Gastroesophageal sphincter (tissue), 3 donors: ENCODE measurements around the gene TM4SF5.

Experiments used
- POLR2A ChIP-seq, 2 donors: fragments of 450-650 bp; IDR thresholded peaks; one replicate each; pipeline ENCODE4 v1.6.1; 2017; ENCODE audit warnings: antibody characterized with exemption in 2 of 2, mild to moderate bottlenecking in 2 of 2, moderate library complexity in 1 of 2
- TF ChIP-seq, protein P1 (sequence below), 4 experiments: fragments of 200-600 bp in 2 of 4; fragments of 450-650 bp in 2 of 4; sonication (generic) in 1 of 4; IDR thresholded peaks; one replicate each; pipeline ENCODE4 v1.5.1; 2017 to 2019; ENCODE audit warnings: antibody characterized with exemption in 4 of 4, mild to moderate bottlenecking in 2 of 4, moderate library complexity in 2 of 4

DNA sequence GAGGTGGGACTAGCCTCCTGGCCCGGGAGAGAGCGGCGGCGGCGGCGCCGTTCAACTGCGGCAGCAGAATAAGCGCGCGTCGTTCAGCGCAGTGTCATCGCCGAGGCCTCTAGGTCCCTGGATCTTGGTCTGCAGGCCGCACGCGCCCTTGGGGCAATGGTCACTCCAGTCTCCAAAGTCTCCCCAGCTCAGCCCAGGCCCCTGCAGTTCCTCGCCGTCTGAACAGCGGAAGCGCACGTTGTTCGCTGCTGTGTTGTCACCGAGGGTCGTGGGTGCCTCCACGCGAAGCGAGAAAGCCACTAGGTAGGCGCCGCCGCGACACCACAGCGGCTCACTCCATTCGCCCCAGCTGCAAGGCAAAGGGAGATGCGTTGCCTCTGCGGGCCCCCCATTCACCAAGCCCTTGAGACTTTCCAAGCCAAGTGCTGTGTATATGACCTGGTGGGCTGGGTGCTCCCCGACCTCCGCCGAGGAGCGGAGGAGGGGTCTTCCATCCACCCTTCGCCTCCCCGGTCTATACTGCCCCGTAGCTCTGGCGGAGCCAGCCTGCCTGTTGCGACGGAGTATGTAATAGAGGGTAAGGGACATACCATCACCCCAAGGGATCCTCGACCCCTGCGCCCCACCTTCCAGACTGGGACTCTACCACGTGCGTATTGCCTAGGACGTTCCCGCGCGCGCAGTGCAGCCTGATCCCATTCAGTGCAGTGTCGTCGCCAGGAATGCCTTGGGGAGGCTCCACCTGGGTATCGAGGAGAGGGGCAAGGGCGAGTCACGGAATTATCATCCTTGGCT, 13.8 kb downstream of the TM4SF5 start:
- TF ChIP-seq POLR2A (IDR thresholded peaks at IDR 0.05): no peak
- TF ChIP-seq, protein P1, sequence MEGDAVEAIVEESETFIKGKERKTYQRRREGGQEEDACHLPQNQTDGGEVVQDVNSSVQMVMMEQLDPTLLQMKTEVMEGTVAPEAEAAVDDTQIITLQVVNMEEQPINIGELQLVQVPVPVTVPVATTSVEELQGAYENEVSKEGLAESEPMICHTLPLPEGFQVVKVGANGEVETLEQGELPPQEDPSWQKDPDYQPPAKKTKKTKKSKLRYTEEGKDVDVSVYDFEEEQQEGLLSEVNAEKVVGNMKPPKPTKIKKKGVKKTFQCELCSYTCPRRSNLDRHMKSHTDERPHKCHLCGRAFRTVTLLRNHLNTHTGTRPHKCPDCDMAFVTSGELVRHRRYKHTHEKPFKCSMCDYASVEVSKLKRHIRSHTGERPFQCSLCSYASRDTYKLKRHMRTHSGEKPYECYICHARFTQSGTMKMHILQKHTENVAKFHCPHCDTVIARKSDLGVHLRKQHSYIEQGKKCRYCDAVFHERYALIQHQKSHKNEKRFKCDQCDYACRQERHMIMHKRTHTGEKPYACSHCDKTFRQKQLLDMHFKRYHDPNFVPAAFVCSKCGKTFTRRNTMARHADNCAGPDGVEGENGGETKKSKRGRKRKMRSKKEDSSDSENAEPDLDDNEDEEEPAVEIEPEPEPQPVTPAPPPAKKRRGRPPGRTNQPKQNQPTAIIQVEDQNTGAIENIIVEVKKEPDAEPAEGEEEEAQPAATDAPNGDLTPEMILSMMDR (IDR thresholded peaks at IDR 0.05): no peak
